HG02885 (cell line): ENCODE measurements around the gene NLRP12.
"Not testable (repeated sequence)": the region's sequence is repeated elsewhere in the genome, so short reads cannot be mapped to it uniquely, and the experiment has no call there.

Experiments used
- ATAC-seq: cut with Tn5 transposase; IDR thresholded peaks from one replicate; pipeline ENCODE4 v1.9.1; 2021; ENCODE audit warnings: mild to moderate bottlenecking; ENCODE audit not compliant: unreplicated experiment, poor library complexity

The NLRP12 gene

GRCh38 chr19:53786744-53787143 is 37.4 kb downstream of the NLRP12 start:
- ATAC-seq = no peak

- ATAC-seq = no peak
Observed at GRCh38 chr19:53785196-53785889, 38.8 kb downstream of the NLRP12 start.

GRCh38 chr19:53782698-53783097 is 41.4 kb downstream of the NLRP12 start:
- ATAC-seq = no peak

- ATAC-seq = not testable (repeated sequence)
Observed at GRCh38 chr19:53781332-53781731, 42.8 kb downstream of the NLRP12 start.

- ATAC-seq = no peak
Observed at GRCh38 chr19:53780506-53780905, 43.6 kb downstream of the NLRP12 start.

GRCh38 chr19:53775524-53775923 is 48.6 kb downstream of the NLRP12 start:
- no peak for ATAC-seq

GRCh38 chr19:53774491-53774890 is 49.6 kb downstream of the NLRP12 start:
- ATAC-seq = not testable (repeated sequence)

GRCh38 chr19:53773999-53774398 is 50.1 kb downstream of the NLRP12 start:
- no peak for ATAC-seq

GRCh38 chr19:53772943-53773342 is 51.2 kb downstream of the NLRP12 start:
- ATAC-seq = no peak

GRCh38 chr19:53771144-53771543 is 53.0 kb downstream of the NLRP12 start:
- no peak for ATAC-seq

GRCh38 chr19:53769696-53770309 is 54.3 kb downstream of the NLRP12 start:
- not testable (repeated sequence) for ATAC-seq

- ATAC-seq = no peak
Observed at GRCh38 chr19:53768401-53768800, 55.7 kb downstream of the NLRP12 start.

- ATAC-seq = not testable (repeated sequence)
Observed at GRCh38 chr19:53758991-53759390, 65.1 kb downstream of the NLRP12 start.
